Esophagus muscularis mucosa (tissue), 3 donors: Measurements from ENCODE around the gene DDX41.

ENCODE experiments used
- POLR2A ChIP-seq: fragments of 450-650 bp; IDR thresholded peaks from one replicate; pipeline ENCODE4 v1.6.1; 2017; ENCODE audit warnings: antibody characterized with exemption, moderate library complexity, mild to moderate bottlenecking, low read depth
- POLR2AphosphoS5 ChIP-seq, 2 donors: sonication (generic); formaldehyde crosslinking; IDR thresholded peaks; one replicate each; pipeline ENCODE4 v1.6.1; 2017; ENCODE audit warnings: antibody characterized with exemption in 2 of 2
- TF ChIP-seq, protein P1 (sequence below), 3 experiments: fragments of 200-600 bp in 2 of 3; fragments of 450-650 bp in 1 of 3; sonication (generic) in 2 of 3; IDR thresholded peaks; one replicate each; pipeline ENCODE4 v1.5.1; 2017 to 2019; ENCODE audit warnings: antibody characterized with exemption in 3 of 3, mild to moderate bottlenecking in 2 of 3, moderate library complexity in 1 of 3

- TF ChIP-seq, protein P1, sequence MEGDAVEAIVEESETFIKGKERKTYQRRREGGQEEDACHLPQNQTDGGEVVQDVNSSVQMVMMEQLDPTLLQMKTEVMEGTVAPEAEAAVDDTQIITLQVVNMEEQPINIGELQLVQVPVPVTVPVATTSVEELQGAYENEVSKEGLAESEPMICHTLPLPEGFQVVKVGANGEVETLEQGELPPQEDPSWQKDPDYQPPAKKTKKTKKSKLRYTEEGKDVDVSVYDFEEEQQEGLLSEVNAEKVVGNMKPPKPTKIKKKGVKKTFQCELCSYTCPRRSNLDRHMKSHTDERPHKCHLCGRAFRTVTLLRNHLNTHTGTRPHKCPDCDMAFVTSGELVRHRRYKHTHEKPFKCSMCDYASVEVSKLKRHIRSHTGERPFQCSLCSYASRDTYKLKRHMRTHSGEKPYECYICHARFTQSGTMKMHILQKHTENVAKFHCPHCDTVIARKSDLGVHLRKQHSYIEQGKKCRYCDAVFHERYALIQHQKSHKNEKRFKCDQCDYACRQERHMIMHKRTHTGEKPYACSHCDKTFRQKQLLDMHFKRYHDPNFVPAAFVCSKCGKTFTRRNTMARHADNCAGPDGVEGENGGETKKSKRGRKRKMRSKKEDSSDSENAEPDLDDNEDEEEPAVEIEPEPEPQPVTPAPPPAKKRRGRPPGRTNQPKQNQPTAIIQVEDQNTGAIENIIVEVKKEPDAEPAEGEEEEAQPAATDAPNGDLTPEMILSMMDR (IDR thresholded peaks at IDR 0.05) = no peak
- TF ChIP-seq POLR2A = no peak
- TF ChIP-seq POLR2AphosphoS5 (IDR thresholded peaks at IDR 0.05) = peak in 1 of 2 donors; percentile 38
Observed at GRCh38 chr5:177487144-177487543, 29.6 kb downstream of the DDX41 start.
